ENCODE data around the gene RGR.

DNA sequence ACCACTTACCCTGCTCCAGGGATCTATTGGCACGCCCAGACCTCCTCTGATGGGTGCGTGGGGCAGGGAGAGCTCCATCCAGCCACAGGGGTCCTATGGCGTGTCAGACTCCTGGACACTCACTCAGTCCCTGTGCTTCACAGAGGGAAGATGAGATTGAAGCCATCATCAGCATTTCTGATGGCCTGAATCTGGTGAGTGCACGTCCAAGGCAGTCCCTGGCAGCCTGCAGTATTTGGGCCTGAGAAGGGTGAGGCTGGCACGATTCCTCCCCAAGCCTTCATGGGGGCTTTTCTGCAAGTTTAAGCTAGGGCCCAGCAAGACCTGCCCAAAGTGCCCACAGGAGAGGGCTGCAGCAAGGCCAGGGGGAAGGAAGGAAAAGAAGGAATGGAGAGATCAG, 47.2 kb upstream of the RGR start:
- TF ChIP-seq POLR2A (IDR thresholded peaks at IDR 0.05), result no peak
- TF ChIP-seq, protein P1, sequence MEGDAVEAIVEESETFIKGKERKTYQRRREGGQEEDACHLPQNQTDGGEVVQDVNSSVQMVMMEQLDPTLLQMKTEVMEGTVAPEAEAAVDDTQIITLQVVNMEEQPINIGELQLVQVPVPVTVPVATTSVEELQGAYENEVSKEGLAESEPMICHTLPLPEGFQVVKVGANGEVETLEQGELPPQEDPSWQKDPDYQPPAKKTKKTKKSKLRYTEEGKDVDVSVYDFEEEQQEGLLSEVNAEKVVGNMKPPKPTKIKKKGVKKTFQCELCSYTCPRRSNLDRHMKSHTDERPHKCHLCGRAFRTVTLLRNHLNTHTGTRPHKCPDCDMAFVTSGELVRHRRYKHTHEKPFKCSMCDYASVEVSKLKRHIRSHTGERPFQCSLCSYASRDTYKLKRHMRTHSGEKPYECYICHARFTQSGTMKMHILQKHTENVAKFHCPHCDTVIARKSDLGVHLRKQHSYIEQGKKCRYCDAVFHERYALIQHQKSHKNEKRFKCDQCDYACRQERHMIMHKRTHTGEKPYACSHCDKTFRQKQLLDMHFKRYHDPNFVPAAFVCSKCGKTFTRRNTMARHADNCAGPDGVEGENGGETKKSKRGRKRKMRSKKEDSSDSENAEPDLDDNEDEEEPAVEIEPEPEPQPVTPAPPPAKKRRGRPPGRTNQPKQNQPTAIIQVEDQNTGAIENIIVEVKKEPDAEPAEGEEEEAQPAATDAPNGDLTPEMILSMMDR (IDR thresholded peaks at IDR 0.05), result no peak

All from heart left ventricle (tissue), 13 donors.